Measurements from ENCODE around the gene ARL2BP. TPM values are rescaled to one million over a fixed set of nuclear protein-coding genes. Genes with fewer than 3 reads are reported as not detected.

ARL2BP gene
- total and polyA plus RNA-seq, 2 of the 13 experiments (the other 11 are each of a cell fraction or from before 2014, with no cell fraction given) = 64.3 to 67.6 TPM

GRCh38 chr16:57282510-57283213 is 37.6 kb downstream of the ARL2BP start (continued):
- no peak for TF ChIP-seq ZBTB21 (CRISPR knock-in tag; IDR thresholded peaks at IDR 0.05)
- TF ChIP-seq STAT6 (CRISPR knock-in tag; IDR thresholded peaks at IDR 0.05; ENCODE audit: borderline replicate concordance) = no peak
- TF ChIP-seq TOPORS (CRISPR knock-in tag; IDR thresholded peaks at IDR 0.05) = no peak
- TF ChIP-seq SKI (IDR thresholded peaks at IDR 0.05; ENCODE audit: partially characterized antibody) = no peak
- peak; percentile 23; the same call in 1 of the 2 replicates for TF ChIP-seq TARDBP (CRISPR knock-in tag; IDR thresholded peaks at IDR 0.05)
- peak; percentile 4; the same call in 1 of the 2 replicates for TF ChIP-seq ZNF629 (CRISPR knock-in tag; conservative IDR thresholded peaks at IDR 0.05)
- no peak for TF ChIP-seq RBAK (CRISPR knock-in tag; IDR thresholded peaks at IDR 0.05)
- TF ChIP-seq MEIS1 (CRISPR knock-in tag; IDR thresholded peaks at IDR 0.05; ENCODE audit: borderline replicate concordance) = peak; percentile 46; the same call in 1 of the 2 replicates
- TF ChIP-seq CC2D1A (CRISPR knock-in tag; IDR thresholded peaks at IDR 0.05) = no peak
- TF ChIP-seq ZNF503 (CRISPR knock-in tag; IDR thresholded peaks at IDR 0.05) = no peak
- TF ChIP-seq ZNF710 (CRISPR knock-in tag; IDR thresholded peaks at IDR 0.05; ENCODE audit: borderline replicate concordance) = no peak
- TF ChIP-seq GTF3A (CRISPR knock-in tag; conservative IDR thresholded peaks at IDR 0.05) = peak; percentile 61; the same call in 1 of the 2 replicates
- TF ChIP-seq ZNF205 (CRISPR knock-in tag; IDR thresholded peaks at IDR 0.05) = no peak
- no peak for TF ChIP-seq FOSL2 (CRISPR knock-in tag; IDR thresholded peaks at IDR 0.05)
- TF ChIP-seq GMEB2 (CRISPR knock-in tag; IDR thresholded peaks at IDR 0.05; ENCODE audit: low read depth) = no peak
- no peak for TF ChIP-seq PHF5A (CRISPR knock-in tag; IDR thresholded peaks at IDR 0.05; ENCODE audit: low read depth, unreplicated experiment)
- TF ChIP-seq KLF6 (CRISPR knock-in tag; IDR thresholded peaks at IDR 0.05) = no peak
- TF ChIP-seq HDAC2 (CRISPR knock-in tag; IDR thresholded peaks at IDR 0.05) = no peak
- 0 out of 2 replicates have a peak, but pooled peaks have one; percentile 4 for TF ChIP-seq ZNF263 (CRISPR knock-in tag; IDR thresholded peaks at IDR 0.05)
